Measurements from ENCODE around the gene COMT.
A peak's percentile ranks its signal among the peaks of the same experiment; 100 is the strongest.

The COMT gene

DNA sequence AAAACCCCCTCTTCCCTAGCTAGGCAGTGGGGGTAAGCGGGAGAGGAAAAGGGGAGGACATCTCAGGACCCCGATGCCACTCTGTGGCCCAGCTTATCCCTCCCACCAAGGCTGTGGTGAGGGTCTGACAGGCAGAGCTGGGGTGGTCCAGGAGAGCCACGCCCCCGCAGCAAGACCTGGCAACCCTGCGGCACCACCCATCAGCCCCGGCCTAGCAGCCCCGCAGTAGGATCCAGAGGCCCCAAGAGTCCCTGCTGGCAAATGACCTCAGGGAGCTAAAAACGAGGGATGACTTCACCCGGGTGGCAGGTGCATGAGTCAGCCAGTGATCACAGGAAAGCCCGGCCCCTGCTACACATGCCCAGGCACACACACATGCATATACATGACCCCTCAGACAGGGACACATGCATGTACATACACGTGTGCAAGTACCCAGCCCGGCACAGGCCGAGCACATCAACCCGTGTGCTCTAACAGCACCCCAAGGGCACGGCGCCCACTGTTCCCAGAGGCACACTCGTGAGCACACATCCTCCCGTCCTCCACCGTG lies 42.7 kb downstream of the COMT start:
- H3K4me3 ChIP-seq (ENCODE audit: low read depth, low read length): no peak overlapping the region
- TF ChIP-seq, protein P1, sequence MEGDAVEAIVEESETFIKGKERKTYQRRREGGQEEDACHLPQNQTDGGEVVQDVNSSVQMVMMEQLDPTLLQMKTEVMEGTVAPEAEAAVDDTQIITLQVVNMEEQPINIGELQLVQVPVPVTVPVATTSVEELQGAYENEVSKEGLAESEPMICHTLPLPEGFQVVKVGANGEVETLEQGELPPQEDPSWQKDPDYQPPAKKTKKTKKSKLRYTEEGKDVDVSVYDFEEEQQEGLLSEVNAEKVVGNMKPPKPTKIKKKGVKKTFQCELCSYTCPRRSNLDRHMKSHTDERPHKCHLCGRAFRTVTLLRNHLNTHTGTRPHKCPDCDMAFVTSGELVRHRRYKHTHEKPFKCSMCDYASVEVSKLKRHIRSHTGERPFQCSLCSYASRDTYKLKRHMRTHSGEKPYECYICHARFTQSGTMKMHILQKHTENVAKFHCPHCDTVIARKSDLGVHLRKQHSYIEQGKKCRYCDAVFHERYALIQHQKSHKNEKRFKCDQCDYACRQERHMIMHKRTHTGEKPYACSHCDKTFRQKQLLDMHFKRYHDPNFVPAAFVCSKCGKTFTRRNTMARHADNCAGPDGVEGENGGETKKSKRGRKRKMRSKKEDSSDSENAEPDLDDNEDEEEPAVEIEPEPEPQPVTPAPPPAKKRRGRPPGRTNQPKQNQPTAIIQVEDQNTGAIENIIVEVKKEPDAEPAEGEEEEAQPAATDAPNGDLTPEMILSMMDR (conservative IDR thresholded peaks at IDR 0.05; ENCODE audit: low read depth, low read length): no peak
- peak; percentile 67 for DNase-seq (ENCODE audit: low read depth)

- DNase-seq (ENCODE audit: low read depth): no peak
- TF ChIP-seq, protein P1 (conservative IDR thresholded peaks at IDR 0.05; ENCODE audit: low read depth, low read length): no peak
- no peak overlapping the region for H3K4me3 ChIP-seq (ENCODE audit: low read depth, low read length)
These were observed 43.6 kb downstream of the COMT start for GRCh38 chr22:19984851-19985811.

GRCh38 chr22:19986011-19986409 lies 44.4 kb downstream of the COMT start:
- TF ChIP-seq, protein P1 (conservative IDR thresholded peaks at IDR 0.05; ENCODE audit: low read depth, low read length): no peak
- peak overlapping the region; percentile 62 for H3K4me3 ChIP-seq (ENCODE audit: low read depth, low read length)
- no peak for DNase-seq (ENCODE audit: low read depth)

DNA sequence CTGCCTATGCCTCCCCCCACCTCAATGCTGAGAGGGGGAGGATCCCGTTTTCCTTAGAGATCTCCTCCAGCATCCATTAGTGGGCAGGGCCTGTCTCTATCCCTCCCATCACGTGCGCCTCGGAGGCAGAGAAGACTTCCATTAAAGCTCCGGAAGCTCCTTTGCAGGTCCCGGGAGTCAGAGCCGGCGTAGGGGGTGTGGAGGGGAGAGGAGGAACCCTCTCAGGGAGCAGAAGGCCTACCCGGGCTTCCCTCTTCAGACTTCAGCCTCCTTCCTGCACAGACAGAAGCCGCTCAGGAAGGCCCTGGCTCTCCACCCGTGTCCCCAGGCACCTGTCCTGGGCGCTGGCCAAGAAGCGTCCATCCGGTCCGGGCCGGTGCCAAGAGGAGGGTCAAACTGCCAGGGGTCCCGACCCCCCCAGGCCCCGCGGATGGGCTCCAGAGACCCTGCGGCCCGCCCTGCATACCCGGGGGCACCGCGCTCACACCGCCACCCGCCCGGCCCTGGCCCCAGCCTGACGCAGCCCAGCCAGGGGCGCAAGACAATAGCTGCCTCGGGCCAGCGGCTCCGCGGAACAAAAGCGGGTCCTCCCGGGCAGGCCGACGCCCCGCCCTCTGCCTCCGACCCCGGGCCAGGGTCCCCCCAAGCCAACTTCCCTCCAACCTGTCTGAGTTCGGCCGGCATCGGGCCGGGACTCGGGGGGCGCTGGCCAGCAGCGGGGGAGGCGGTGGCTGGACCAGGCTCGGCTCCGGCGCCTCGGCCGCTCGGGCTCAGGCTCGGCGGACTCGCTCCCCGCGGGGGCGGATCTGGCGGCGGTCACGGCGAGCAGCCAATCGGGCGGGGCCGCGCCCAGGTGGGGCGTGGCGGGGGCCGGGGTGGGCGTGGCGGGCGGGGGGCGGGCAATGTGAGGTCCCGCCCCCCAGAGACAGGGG lies 45.1 kb downstream of the COMT start:
- TF ChIP-seq, protein P1 (conservative IDR thresholded peaks at IDR 0.05; ENCODE audit: low read depth, low read length): no peak
- peak overlapping the region; percentile 62 for H3K4me3 ChIP-seq (ENCODE audit: low read depth, low read length)
- peak; percentile 70 for DNase-seq (ENCODE audit: low read depth)

DNA sequence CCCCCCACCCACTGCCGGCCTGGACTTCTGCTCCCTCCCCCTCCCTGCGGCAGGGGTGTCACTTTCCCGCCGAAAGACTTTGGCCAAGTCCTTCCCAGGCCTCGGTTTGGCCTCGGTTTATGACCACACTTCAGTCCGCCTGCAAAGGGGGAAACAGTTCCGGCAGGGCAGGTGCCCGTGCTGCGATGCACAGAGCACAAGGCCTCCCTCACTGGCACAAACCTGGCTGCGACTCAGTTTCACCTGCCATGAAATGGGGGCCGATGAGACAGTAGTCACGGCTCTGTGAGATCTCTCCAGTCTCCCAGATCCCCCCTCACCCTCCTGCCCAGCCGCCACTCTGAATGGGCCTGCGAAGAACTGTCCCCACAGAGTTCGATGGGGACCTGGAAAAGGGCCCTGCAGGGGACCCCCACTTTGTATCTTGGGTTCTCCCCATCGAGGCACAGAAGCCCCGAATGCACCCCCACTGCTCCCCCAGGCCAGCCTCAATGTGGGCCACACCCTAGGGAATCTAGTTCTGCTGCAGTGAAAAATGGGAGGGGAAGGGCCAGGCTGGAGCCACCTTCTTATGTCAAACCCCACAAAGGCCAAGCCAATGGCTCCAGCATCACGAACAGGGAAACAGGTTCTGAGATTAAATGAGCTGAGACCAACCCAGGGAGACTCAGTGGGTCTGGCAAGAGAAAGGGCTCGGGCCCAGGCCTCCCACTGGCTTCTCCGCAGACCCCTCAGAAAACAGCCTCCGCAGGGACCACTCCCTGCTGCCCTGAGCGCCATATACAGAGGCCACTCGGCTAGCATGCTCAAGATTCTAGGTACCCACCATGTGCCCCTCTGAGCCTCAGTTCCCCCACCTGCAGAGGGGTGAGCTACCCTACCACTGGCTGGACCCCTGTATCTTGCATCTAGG lies 46.1 kb downstream of the COMT start:
- no peak overlapping the region for H3K4me3 ChIP-seq (ENCODE audit: low read depth, low read length)
- no peak for DNase-seq (ENCODE audit: low read depth)
- TF ChIP-seq, protein P1 (conservative IDR thresholded peaks at IDR 0.05; ENCODE audit: low read depth, low read length): no peak

DNA sequence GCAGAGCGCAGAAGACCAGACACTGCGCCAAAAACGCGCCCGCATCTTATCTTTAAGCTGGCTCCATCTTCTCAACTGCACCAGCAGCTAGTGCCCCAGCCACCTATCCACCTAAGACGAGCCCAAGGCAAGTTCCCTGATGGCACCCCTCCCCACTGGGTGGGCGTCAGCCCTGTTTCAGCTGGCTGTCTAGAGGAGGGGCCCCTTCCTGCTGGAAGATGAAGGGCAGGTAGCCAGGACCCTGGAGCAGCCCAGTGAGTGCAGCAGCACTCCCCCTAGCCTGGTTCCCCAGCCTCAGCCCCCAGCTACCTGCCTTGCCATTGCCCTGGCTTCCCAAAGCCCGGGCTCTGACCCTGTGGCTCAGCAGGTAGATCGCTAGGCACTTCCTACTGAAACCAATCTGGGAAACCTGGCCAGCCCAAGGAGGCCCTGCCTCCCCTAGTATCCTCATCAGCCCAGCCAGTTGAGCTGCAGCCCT lies 46.8 kb downstream of the COMT start:
- H3K4me3 ChIP-seq (ENCODE audit: low read depth, low read length): no peak overlapping the region
- TF ChIP-seq, protein P1 (conservative IDR thresholded peaks at IDR 0.05; ENCODE audit: low read depth, low read length): no peak
- DNase-seq (ENCODE audit: low read depth): no peak

All from choroid plexus epithelial cell (primary cell).